ENCODE data around the gene GJB2.

The GJB2 gene

DNA sequence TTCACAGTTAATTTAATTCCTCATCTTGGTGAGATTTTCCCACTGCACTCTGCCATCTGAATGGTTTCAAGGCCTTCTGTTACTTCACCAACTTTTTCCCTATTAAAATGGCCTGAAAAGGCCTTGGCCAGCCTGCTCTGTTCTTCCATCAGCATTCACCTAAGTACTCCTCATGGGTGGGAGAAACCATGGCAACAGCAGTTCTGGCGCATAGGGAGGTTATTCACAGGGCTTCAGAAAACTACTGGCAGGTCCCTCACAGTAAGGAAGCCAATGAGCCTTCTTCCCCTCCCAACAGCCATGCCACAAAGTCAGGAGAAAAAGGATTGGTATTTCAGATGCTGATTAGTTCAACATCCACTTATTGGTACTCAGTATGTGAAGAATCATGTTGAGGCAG lies 17.2 kb upstream of the GJB2 start:
- Histone ChIP-seq H3K9ac (ENCODE audit: low read length) (no peak overlapping the region), H3K4me3 (ENCODE audit: low read length) (no peak overlapping the region), H3K4me1 (ENCODE audit: control insufficient read depth, insufficient read depth, low read length) (no peaks in the 10 kb centered on the region), H3K27ac (ENCODE audit: low read depth, low read length) (no peak overlapping the region), H3K36me3 (ENCODE audit: control insufficient read depth, insufficient read depth, low read length) (no peaks in the 10 kb centered on the region), H3K27me3 (ENCODE audit: control insufficient read depth, insufficient read depth, low read length) (no peaks in the 10 kb centered on the region)

DNA sequence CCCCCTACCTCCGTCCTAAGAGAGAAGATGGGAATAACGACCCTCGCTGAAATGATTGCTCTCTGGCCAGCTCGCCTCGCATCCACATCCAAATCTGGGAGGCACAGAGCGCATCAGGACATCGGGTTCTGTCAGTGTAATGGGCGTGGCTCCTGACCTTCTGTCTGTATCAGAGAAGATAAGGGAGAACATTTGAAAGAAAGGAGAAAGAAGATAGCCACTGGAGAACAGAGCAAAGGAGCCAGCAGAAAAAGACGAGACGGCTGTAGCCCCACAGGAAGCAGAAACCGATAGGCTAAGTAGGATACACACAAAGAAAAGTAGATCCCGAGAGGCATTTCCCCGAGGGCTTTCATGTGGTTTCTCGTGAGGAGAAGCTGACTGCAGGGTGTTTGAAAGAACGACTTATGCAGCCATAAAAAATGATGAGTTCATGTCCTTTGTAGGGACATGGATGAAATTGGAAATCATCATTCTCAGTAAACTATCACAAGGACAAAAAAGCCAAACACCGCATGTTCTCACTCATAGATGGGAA lies 14.0 kb upstream of the GJB2 start:
- H3K27ac ChIP-seq (ENCODE audit: low read depth, low read length) = no peak overlapping the region
- H3K4me3 ChIP-seq (ENCODE audit: low read length) = no peak overlapping the region
- H3K9ac ChIP-seq (ENCODE audit: low read length) = no peak overlapping the region
- no peaks in the 10 kb centered on the region for H3K27me3 ChIP-seq (ENCODE audit: control insufficient read depth, insufficient read depth, low read length)
- H3K4me1 ChIP-seq (ENCODE audit: control insufficient read depth, insufficient read depth, low read length) = no peaks in the 10 kb centered on the region
- no peaks in the 10 kb centered on the region for H3K36me3 ChIP-seq (ENCODE audit: control insufficient read depth, insufficient read depth, low read length)

- Histone ChIP-seq H3K4me3 (ENCODE audit: low read length) (no peak overlapping the region), H3K27ac (ENCODE audit: low read depth, low read length) (no peak overlapping the region), H3K27me3 (ENCODE audit: control insufficient read depth, insufficient read depth, low read length) (no peaks in the 10 kb centered on the region), H3K36me3 (ENCODE audit: control insufficient read depth, insufficient read depth, low read length) (no peaks in the 10 kb centered on the region), H3K4me1 (ENCODE audit: control insufficient read depth, insufficient read depth, low read length) (no peaks in the 10 kb centered on the region), H3K9ac (ENCODE audit: low read length) (no peak overlapping the region)
These were observed 13.4 kb upstream of the GJB2 start for GRCh38 chr13:20206065-20206697.

DNA sequence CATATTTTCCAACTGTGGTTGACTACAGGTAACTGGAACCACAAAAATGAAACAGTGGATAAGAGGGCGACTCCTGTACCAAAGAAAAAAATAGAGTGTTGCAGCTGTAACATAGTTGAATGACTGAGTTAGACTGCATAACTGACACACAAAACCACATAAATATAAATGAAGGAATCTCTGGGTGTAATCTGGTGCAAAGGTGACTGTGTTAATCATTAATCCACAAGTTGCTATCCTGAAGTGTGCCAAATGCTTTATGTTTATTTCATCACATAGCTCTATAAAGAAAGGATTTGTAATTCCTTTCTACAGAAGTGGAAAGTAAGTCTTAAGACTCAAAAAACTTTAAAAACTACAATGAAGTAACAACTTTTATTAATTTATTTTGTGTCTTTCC lies 6.0 kb upstream of the GJB2 start:
- Histone ChIP-seq H3K4me1 (ENCODE audit: control insufficient read depth, insufficient read depth, low read length) (no peaks in the 10 kb centered on the region), H3K27ac (ENCODE audit: low read depth, low read length) (no peak overlapping the region), H3K4me3 (ENCODE audit: low read length) (no peak overlapping the region), H3K27me3 (ENCODE audit: control insufficient read depth, insufficient read depth, low read length) (peaks cover 8% of the 10 kb centered on the region), H3K36me3 (ENCODE audit: control insufficient read depth, insufficient read depth, low read length) (no peaks in the 10 kb centered on the region), H3K9ac (ENCODE audit: low read length) (no peak overlapping the region)

DNA sequence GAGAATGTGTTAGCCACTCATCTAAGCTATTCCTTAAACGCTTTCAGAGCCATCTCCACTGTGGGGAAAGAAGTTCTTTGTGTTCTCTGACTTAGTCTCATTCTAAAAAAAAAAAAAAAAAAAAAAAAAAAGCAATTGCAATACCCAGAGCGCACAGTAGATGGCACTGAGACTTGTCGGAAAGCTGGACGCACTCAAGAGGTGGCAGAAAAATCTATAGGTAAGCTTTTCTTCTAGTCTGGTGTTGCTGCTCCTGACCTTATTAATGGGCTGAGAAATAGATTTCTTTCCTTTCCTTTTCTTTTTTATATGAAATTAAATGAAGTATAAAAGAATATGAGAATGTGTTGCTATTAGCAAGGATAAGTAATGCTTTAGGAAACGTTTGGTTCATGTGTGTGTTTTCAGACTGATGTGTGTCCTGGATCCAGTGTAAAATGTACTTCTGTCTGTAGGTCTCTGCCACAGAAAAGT lies 4.7 kb upstream of the GJB2 start:
- H3K36me3 ChIP-seq (ENCODE audit: control insufficient read depth, insufficient read depth, low read length) = no peaks in the 10 kb centered on the region
- no peak overlapping the region for H3K9ac ChIP-seq (ENCODE audit: low read length)

GRCh38 chr13:20195801-20196200 lies 3.1 kb upstream of the GJB2 start:
- H3K27ac ChIP-seq (ENCODE audit: low read depth, low read length) = no peak overlapping the region
- H3K36me3 ChIP-seq (ENCODE audit: control insufficient read depth, insufficient read depth, low read length) = no peaks in the 10 kb centered on the region
- H3K4me3 ChIP-seq (ENCODE audit: low read length) = no peak overlapping the region
- H3K27me3 ChIP-seq (ENCODE audit: control insufficient read depth, insufficient read depth, low read length) = peaks cover 14% of the 10 kb centered on the region
- no peaks in the 10 kb centered on the region for H3K4me1 ChIP-seq (ENCODE audit: control insufficient read depth, insufficient read depth, low read length)
- no peak overlapping the region for H3K9ac ChIP-seq (ENCODE audit: low read length)

More for the DNA sequence above, 4.7 kb upstream of the GJB2 start:
- no peaks in the 10 kb centered on the region for H3K4me1 ChIP-seq (ENCODE audit: control insufficient read depth, insufficient read depth, low read length)
- peaks cover 14% of the 10 kb centered on the region for H3K27me3 ChIP-seq (ENCODE audit: control insufficient read depth, insufficient read depth, low read length)
- H3K4me3 ChIP-seq (ENCODE audit: low read length) = no peak overlapping the region
- H3K27ac ChIP-seq (ENCODE audit: low read depth, low read length) = no peak overlapping the region

- H3K27me3 ChIP-seq (ENCODE audit: control insufficient read depth, insufficient read depth, low read length) = peaks cover 14% of the 10 kb centered on the region
- H3K27ac ChIP-seq (ENCODE audit: low read depth, low read length) = no peak overlapping the region
- no peaks in the 10 kb centered on the region for H3K4me1 ChIP-seq (ENCODE audit: control insufficient read depth, insufficient read depth, low read length)
- H3K36me3 ChIP-seq (ENCODE audit: control insufficient read depth, insufficient read depth, low read length) = no peaks in the 10 kb centered on the region
- H3K4me3 ChIP-seq (ENCODE audit: low read length) = peak overlapping the region; percentile 43
- no peak overlapping the region for H3K9ac ChIP-seq (ENCODE audit: low read length)
These were observed 1.3 kb upstream of the GJB2 start for GRCh38 chr13:20193907-20194631.

GRCh38 chr13:20193162-20193906 lies 596 bp upstream of the GJB2 start:
- H3K27me3 ChIP-seq (ENCODE audit: control insufficient read depth, insufficient read depth, low read length) = peaks cover 14% of the 10 kb centered on the region
- H3K36me3 ChIP-seq (ENCODE audit: control insufficient read depth, insufficient read depth, low read length) = no peaks in the 10 kb centered on the region
- H3K27ac ChIP-seq (ENCODE audit: low read depth, low read length) = no peak overlapping the region
- no peaks in the 10 kb centered on the region for H3K4me1 ChIP-seq (ENCODE audit: control insufficient read depth, insufficient read depth, low read length)
- H3K9ac ChIP-seq (ENCODE audit: low read length) = no peak overlapping the region
- peak overlapping the region; percentile 43 for H3K4me3 ChIP-seq (ENCODE audit: low read length)

DNA sequence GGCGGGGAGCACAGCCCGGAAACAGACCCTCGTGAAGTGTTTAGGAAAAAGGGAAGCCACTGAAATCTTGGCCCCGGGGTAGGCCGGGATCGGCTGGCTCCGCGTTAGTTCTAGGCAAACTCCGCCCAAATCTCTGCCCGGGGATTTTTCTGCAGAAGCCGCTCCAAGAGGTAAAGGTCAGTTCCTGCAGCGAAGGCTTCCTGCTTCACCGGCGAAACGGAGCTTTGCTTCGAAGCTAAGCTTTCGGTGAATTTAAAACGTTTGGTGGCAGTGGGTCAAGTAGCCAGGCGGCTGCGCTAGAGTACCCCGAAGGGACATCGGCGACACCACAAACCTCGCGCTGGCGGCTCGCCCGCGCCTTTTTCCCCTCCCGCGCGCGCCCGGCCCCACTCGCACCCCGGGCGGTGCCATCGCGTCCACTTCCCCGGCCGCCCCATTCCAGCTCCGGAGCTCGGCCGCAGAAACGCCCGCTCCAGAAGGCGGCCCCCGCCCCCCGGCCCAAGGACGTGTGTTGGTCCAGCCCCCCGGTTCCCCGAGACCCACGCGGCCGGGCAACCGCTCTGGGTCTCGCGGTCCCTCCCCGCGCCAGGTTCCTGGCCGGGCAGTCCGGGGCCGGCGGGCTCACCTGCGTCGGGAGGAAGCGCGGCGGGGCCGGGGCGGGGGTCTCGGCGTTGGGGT lies 441 bp downstream of the GJB2 start:
- Histone ChIP-seq H3K27ac (ENCODE audit: low read depth, low read length) (no peak overlapping the region), H3K4me1 (ENCODE audit: control insufficient read depth, insufficient read depth, low read length) (no peaks in the 10 kb centered on the region), H3K27me3 (ENCODE audit: control insufficient read depth, insufficient read depth, low read length) (peaks cover 14% of the 10 kb centered on the region), H3K4me3 (ENCODE audit: low read length) (peak overlapping the region; percentile 16), H3K9ac (ENCODE audit: low read length) (no peak overlapping the region), H3K36me3 (ENCODE audit: control insufficient read depth, insufficient read depth, low read length) (no peaks in the 10 kb centered on the region)

DNA sequence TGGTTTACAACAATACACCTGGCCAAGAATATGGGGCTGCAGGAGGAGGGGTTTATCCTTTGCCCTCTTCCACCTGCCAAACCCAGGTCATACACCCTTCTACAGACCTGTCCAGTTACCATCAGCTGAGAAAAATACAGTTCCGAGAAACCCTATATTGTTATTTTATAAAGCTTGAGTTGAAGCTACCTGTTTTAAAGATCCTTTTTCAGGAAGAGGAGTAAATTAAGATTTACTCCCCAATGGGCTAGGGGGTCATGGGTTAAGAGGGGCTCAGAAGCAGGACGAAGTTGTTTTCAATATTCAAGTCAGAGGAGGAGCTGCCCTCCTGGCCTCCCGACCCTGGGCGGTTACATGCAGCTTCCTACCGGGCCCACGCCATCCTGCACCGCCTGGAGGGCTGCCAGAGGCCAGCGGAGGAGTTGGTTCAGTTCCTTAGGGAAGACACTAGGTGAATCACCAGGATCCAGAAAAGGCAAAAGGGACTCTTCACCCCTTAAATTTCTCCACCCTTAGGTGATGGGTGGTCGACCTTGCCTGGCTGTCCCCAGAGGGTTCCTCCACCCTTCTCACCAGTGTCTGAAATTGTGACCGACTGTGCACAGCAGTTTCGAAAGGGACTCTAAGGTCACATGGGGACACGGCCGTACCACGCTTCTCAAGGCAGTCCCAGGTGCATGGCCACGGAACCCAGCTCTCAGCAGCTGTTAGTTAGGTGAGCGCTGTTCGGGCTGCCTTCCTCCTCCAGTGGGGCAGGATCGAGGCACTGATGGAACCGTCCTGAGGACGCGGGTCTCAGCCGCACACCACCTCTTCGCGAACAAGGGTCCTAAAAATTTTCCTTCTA lies 1.2 kb downstream of the GJB2 start:
- H3K36me3 ChIP-seq (ENCODE audit: control insufficient read depth, insufficient read depth, low read length) = no peaks in the 10 kb centered on the region
- no peak overlapping the region for H3K9ac ChIP-seq (ENCODE audit: low read length)
- H3K27ac ChIP-seq (ENCODE audit: low read depth, low read length) = no peak overlapping the region
- peak overlapping the region; percentile 16 for H3K4me3 ChIP-seq (ENCODE audit: low read length)
- no peaks in the 10 kb centered on the region for H3K4me1 ChIP-seq (ENCODE audit: control insufficient read depth, insufficient read depth, low read length)
- H3K27me3 ChIP-seq (ENCODE audit: control insufficient read depth, insufficient read depth, low read length) = peaks cover 14% of the 10 kb centered on the region

GRCh38 chr13:20190481-20191310 lies 2.0 kb downstream of the GJB2 start:
- H3K27ac ChIP-seq (ENCODE audit: low read depth, low read length) = no peak overlapping the region
- H3K4me1 ChIP-seq (ENCODE audit: control insufficient read depth, insufficient read depth, low read length) = no peaks in the 10 kb centered on the region
- no peak overlapping the region for H3K9ac ChIP-seq (ENCODE audit: low read length)
- H3K4me3 ChIP-seq (ENCODE audit: low read length) = no peak overlapping the region
- H3K36me3 ChIP-seq (ENCODE audit: control insufficient read depth, insufficient read depth, low read length) = no peaks in the 10 kb centered on the region
- H3K27me3 ChIP-seq (ENCODE audit: control insufficient read depth, insufficient read depth, low read length) = peaks cover 14% of the 10 kb centered on the region

All from rectal smooth muscle tissue (tissue), 1 donor.